Activated CD8-positive, alpha-beta T cell treated with anti-CD3 and anti-CD28 coated beads for 36 hours (primary cell): Measurements from ENCODE around the gene RAPGEF3. TPM values are rescaled to one million over a fixed set of nuclear protein-coding genes. Genes with fewer than 3 reads are reported as not detected.

Source experiments
- ATAC-seq: fragments of 200-7000 bp; cut with Tn5 transposase; one replicate; pipeline ENCODE4 v1.10.0; 2021; ENCODE audit warnings: mild to moderate bottlenecking, moderate library complexity
- CTCF ChIA-PET: fragments of 350-600 bp; sonication (Branson Sonifier 250); formaldehyde crosslinking; loops from one replicate; lab custom pipeline; 2021; ENCODE audit warnings: antibody characterized with exemption; lab: Charles Lee
- POLR2A ChIA-PET: fragments of 350-600 bp; sonication (Branson Sonifier 250); formaldehyde crosslinking; loops from one replicate; lab custom pipeline; 2021; ENCODE audit warnings: antibody characterized with exemption; lab: Charles Lee
- DNase-seq: peaks from one replicate; pipeline ENCODE4 v3.0.0-alpha.2; 2020
- H3K27ac Mint-ChIP-seq: one replicate; pipeline ENCODE4 v1.8.0; 2021; ENCODE audit warnings: mild to moderate bottlenecking, mixed read lengths
- H3K27me3 Mint-ChIP-seq: one replicate; pipeline ENCODE4 v1.8.0; 2021; ENCODE audit warnings: mixed read lengths
- H3K36me3 Mint-ChIP-seq: one replicate; pipeline ENCODE4 v1.8.0; 2021; ENCODE audit warnings: low read depth, mixed read lengths
- H3K4me1 Mint-ChIP-seq: one replicate; pipeline ENCODE4 v1.8.0; 2021; ENCODE audit warnings: low read depth, mixed read lengths
- H3K4me3 Mint-ChIP-seq: one replicate; pipeline ENCODE4 v1.8.0; 2021; ENCODE audit warnings: mild to moderate bottlenecking, moderate library complexity, mixed read lengths
- H3K9me3 Mint-ChIP-seq: one replicate; pipeline ENCODE4 v1.8.0; 2021; ENCODE audit warnings: mixed read lengths
- intact Hi-C: fragments of 100-400 bp; cut with micrococcal nuclease; formaldehyde crosslinking; loops from one replicate; pipeline ENCODE4 v1.10.0; 2022
- total RNA-seq, 2 experiments: library from RNA; stranded (reverse); gene quantifications; one replicate each; pipeline ENCODE4 v1.2.3, GENCODE V29; 2021
- TF ChIP-seq, protein P1 (sequence below): fragments of 200-600 bp; IDR thresholded peaks from one replicate; pipeline ENCODE4 v1.8.0; 2022; ENCODE audit warnings: antibody characterized with exemption, mild to moderate bottlenecking

RAPGEF3 gene
- total RNA-seq, 2 experiments from 2014 or later = 0.56 to 0.58 TPM

DNA sequence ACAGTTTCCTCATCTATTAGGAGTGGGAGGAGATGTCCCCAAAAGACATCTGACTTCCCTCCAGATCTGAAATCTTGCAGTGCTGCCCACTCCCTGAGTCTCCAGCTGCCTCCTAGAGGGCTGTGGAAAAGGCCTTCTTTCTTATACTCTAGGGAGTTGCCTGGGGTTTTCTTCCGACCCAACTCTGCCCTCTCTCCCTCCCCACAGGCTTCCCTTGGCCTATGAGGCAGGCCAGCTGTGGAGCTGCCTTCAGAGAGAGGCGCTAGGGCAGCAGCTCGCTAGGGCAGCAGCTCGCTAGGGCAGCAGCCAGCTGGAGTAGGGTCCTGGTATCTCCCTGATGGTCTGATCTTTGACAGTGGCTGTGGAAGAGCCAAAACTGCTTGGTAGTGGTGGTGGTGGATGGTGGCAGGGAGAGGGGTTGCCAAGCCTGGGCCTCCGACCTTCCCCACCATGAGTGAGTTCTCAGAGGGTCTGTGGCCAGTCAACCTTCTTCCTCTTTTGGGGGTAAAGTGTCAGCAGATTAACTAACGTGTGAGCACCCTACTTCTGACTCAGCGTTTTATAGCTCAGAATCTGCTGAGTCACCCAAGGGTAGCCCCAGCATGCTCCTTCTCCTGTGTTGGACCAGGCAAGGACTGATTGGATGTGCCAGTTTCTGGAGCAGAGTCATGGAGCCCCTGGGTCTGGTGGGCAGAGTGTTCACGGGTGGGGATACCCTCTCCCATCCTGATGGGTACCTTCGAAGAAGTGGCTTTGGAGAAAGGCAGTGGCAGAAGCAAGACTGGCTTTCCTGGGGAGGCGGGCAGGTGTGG lies 16.6 kb upstream of the RAPGEF3 start:
- intact Hi-C loops = loop anchor here (5.0 kb wide), 2 partner anchors 58 to 62 kb away; no protein-coding TSS in a partner anchor
- no peak overlapping the region for H3K27ac Mint-ChIP-seq
- CTCF ChIA-PET = interaction anchor here (0.9 to 19.4 kb wide), 8 partner anchors 8 to 61 kb away, joined by 3 to 685 read pairs (median 12); partner anchors contain the start of gene RAPGEF3

GRCh38 chr12:47774663-47775062 lies 16.0 kb upstream of the RAPGEF3 start:
- POLR2A ChIA-PET = interaction anchor here (0.6 kb wide), 1 partner anchor 30 kb away, joined by 3 read pairs; no protein-coding TSS in a partner anchor
- Mint-ChIP-seq H3K27me3 (no peaks in the 10 kb centered on the region), H3K27ac (no peak overlapping the region), H3K9me3 (no peaks in the 10 kb centered on the region), H3K36me3 (no peaks in the 10 kb centered on the region), H3K4me1 (peaks cover 23% of the 10 kb centered on the region), H3K4me3 (peak overlapping the region; percentile 87)
- no peak for DNase-seq
- CTCF ChIA-PET = interaction anchor here (0.9 to 19.4 kb wide), 8 partner anchors 16 to 62 kb away, joined by 3 to 685 read pairs (median 12); partner anchors contain the start of gene RAPGEF3
- intact Hi-C loops = loop anchor here (5.0 kb wide), 2 partner anchors 57 to 63 kb away; no protein-coding TSS in a partner anchor
- TF ChIP-seq, protein P1, sequence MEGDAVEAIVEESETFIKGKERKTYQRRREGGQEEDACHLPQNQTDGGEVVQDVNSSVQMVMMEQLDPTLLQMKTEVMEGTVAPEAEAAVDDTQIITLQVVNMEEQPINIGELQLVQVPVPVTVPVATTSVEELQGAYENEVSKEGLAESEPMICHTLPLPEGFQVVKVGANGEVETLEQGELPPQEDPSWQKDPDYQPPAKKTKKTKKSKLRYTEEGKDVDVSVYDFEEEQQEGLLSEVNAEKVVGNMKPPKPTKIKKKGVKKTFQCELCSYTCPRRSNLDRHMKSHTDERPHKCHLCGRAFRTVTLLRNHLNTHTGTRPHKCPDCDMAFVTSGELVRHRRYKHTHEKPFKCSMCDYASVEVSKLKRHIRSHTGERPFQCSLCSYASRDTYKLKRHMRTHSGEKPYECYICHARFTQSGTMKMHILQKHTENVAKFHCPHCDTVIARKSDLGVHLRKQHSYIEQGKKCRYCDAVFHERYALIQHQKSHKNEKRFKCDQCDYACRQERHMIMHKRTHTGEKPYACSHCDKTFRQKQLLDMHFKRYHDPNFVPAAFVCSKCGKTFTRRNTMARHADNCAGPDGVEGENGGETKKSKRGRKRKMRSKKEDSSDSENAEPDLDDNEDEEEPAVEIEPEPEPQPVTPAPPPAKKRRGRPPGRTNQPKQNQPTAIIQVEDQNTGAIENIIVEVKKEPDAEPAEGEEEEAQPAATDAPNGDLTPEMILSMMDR = no peak
- no peak for ATAC-seq

More for the DNA sequence above, 16.6 kb upstream of the RAPGEF3 start:
- ATAC-seq (no peak), DNase-seq (no peak)
- TF ChIP-seq, protein P1 = no peak
- Mint-ChIP-seq H3K27me3 (no peaks in the 10 kb centered on the region), H3K4me1 (peaks cover 27% of the 10 kb centered on the region), H3K4me3 (no peak overlapping the region), H3K9me3 (no peaks in the 10 kb centered on the region), H3K36me3 (no peaks in the 10 kb centered on the region)
- POLR2A ChIA-PET = interaction anchor here (1.0 to 2.1 kb wide), 9 partner anchors 9 to 69 kb away, joined by 3 to 7 read pairs (median 4); partner anchors contain the start of gene RPAP3

DNA sequence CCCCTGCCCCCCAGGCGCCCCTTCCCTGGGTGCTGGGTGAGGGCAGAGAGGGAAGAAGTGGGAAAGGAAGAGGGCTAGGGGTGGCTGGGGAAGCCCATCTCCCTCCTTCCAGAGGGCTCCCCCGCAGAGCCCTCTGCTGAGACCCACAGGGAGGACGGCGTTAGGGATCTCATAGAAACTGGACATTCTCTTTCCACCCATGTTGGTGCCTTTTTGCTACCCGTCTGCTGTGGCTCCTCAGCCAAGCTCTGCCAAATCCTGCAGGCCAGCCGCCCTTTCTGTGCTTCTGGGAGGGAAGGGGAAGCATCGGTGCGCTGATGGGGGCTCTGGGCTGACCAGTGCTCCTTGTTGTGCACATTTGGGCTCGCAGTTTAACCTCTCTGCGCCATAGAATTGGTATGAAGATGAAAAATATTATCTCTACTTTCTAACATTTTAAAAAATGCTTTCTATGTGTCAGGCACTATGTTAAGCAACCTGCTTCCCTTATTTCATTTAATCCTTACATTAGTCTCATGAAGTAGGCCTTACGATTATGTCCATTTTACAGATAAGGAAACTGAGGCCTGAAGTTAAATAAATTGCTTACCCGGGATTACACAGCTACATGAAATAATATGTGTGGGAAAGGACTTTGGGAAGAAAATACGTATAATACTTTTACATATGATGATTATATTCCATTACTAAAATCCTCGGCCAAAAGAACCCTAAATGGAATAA lies 15.3 kb upstream of the RAPGEF3 start:
- peak overlapping the region; percentile 30 for H3K27ac Mint-ChIP-seq
- intact Hi-C loops = no loop called here
- peaks cover 17% of the 10 kb centered on the region for H3K4me1 Mint-ChIP-seq
- H3K4me3 Mint-ChIP-seq = peak overlapping the region; percentile 87
- TF ChIP-seq, protein P1 = no peak
- no peaks in the 10 kb centered on the region for H3K36me3 Mint-ChIP-seq
- DNase-seq (no peak), ATAC-seq (no peak)
- CTCF ChIA-PET = interaction anchor here (0.9 to 19.4 kb wide), 9 partner anchors 16 to 63 kb away, joined by 3 to 685 read pairs (median 6); partner anchors contain the start of gene RAPGEF3
- no peaks in the 10 kb centered on the region for H3K9me3 Mint-ChIP-seq
- H3K27me3 Mint-ChIP-seq = no peaks in the 10 kb centered on the region
- POLR2A ChIA-PET = interaction anchor here (0.6 to 2.2 kb wide), 5 partner anchors 11 to 43 kb away, joined by 3 to 11 read pairs (median 3); no protein-coding TSS in a partner anchor

GRCh38 chr12:47773062-47773857 lies 14.6 kb upstream of the RAPGEF3 start, which contains the start of gene SLC48A1:
TSS of gene SLC48A1 (plus strand) at chr12:47773238. CDS start at chr12:47773305, 67 bp downstream.
- DNase-seq = peak; percentile 64
- ChIA-PET CTCF (interaction anchor here (0.9 to 19.4 kb wide), 10 partner anchors 9 to 64 kb away, joined by 3 to 685 read pairs (median 4); no protein-coding TSS in a partner anchor), POLR2A (interaction anchor here (0.6 to 2.2 kb wide), 7 partner anchors 8 to 44 kb away, joined by 3 to 11 read pairs (median 4); no protein-coding TSS in a partner anchor)
- Mint-ChIP-seq H3K4me3 (peak within 1 kb of the TSS; percentile 87), H3K4me1 (peaks cover 16% of the 10 kb centered on the region), H3K9me3 (no peaks in the 10 kb centered on the region), H3K27ac (peak within 1 kb of the TSS; percentile 52), H3K36me3 (no peaks in the 10 kb centered on the region), H3K27me3 (no peaks in the 10 kb centered on the region)
- intact Hi-C loops = no loop called here
- ATAC-seq = peak; percentile 71
- TF ChIP-seq, protein P1 = no peak
